NCI-H748 (cell line): ENCODE results near the gene PHRF1.
"Not testable (repeated sequence)": the region's sequence is repeated elsewhere in the genome, so short reads cannot be mapped to it uniquely, and the experiment has no call there.

ENCODE experiments used
- DNase-seq: peaks from one replicate; lab custom pipeline; 2025; ENCODE audit not compliant: unreplicated experiment; lab: John Stamatoyannopoulos, UW

PHRF1 gene

GRCh38 chr11:650482-650881, 74.2 kb downstream of the PHRF1 start:
- no peak for DNase-seq

- DNase-seq = not testable (repeated sequence)
These were observed 76.9 kb downstream of the PHRF1 start for GRCh38 chr11:653136-653535.

- no peak for DNase-seq
These were observed 77.6 kb downstream of the PHRF1 start for GRCh38 chr11:653837-654236.

- DNase-seq = not testable (repeated sequence)
These were observed 78.2 kb downstream of the PHRF1 start for GRCh38 chr11:654444-654843.

GRCh38 chr11:655036-655726, 78.9 kb downstream of the PHRF1 start:
- DNase-seq = no peak

- no peak for DNase-seq
These were observed 80.2 kb downstream of the PHRF1 start for GRCh38 chr11:656426-656825.

GRCh38 chr11:656866-657265, 80.6 kb downstream of the PHRF1 start:
- DNase-seq = no peak

GRCh38 chr11:657691-658126, 81.4 kb downstream of the PHRF1 start:
- no peak for DNase-seq

- DNase-seq = no peak
These were observed 83.3 kb downstream of the PHRF1 start for GRCh38 chr11:659532-660085.

- no peak for DNase-seq
These were observed 84.0 kb downstream of the PHRF1 start for GRCh38 chr11:660281-660680.

GRCh38 chr11:660681-661444, 84.6 kb downstream of the PHRF1 start:
- DNase-seq = no peak
